Adipocyte (in vitro differentiated cells): ENCODE measurements around the gene TNFRSF6B.

Experiments used
- DNase-seq: peaks from one replicate; pipeline ENCODE4 v3.0.0-alpha.2; 2015; ENCODE audit warnings: low read depth
- H3K27me3 ChIP-seq: replicated peaks from 2 replicates; pipeline ENCODE4 v1.7.0; 2013; ENCODE audit warnings: mild to moderate bottlenecking, low read length, moderate library complexity; ENCODE audit not compliant: control insufficient read depth, insufficient read depth
- H3K36me3 ChIP-seq: 2 replicates; pipeline ENCODE4 v1.7.0; 2013; ENCODE audit warnings: low read length, mild to moderate bottlenecking, moderate library complexity; ENCODE audit not compliant: control insufficient read depth, insufficient read depth, severe bottlenecking
- H3K4me1 ChIP-seq: 2 replicates; pipeline ENCODE4 v1.7.0; 2013; ENCODE audit warnings: mild to moderate bottlenecking, low read length, moderate library complexity; ENCODE audit not compliant: control insufficient read depth, insufficient read depth
- H3K4me3 ChIP-seq: 2 replicates; pipeline ENCODE4 v1.7.0; 2013; ENCODE audit warnings: mild to moderate bottlenecking, low read length, moderate library complexity
- H3K9ac ChIP-seq: 2 replicates; pipeline ENCODE4 v1.7.0; 2013; ENCODE audit warnings: mild to moderate bottlenecking, low read length, moderate library complexity
- H3K9me3 ChIP-seq: 2 replicates; pipeline ENCODE4 v1.7.0; 2013; ENCODE audit warnings: mild to moderate bottlenecking, low read length, moderate library complexity; ENCODE audit not compliant: control insufficient read depth

The TNFRSF6B gene

GRCh38 chr20:63688228-63689045 lies 8.0 kb upstream of the TNFRSF6B start:
- peak overlapping the region; percentile 67 for H3K9ac ChIP-seq
- no peaks in the 10 kb centered on the region for H3K9me3 ChIP-seq
- H3K4me3 ChIP-seq = no peak overlapping the region
- H3K36me3 ChIP-seq = no peaks in the 10 kb centered on the region
- H3K27me3 ChIP-seq = no peaks in the 10 kb centered on the region
- no peak for DNase-seq
- H3K4me1 ChIP-seq = peaks cover 23% of the 10 kb centered on the region

- Histone ChIP-seq H3K9me3 (no peaks in the 10 kb centered on the region), H3K4me1 (peaks cover 23% of the 10 kb centered on the region), H3K9ac (no peak overlapping the region), H3K36me3 (no peaks in the 10 kb centered on the region), H3K4me3 (no peak overlapping the region), H3K27me3 (no peaks in the 10 kb centered on the region)
- no peak for DNase-seq
Measured at GRCh38 chr20:63689046-63690002, 7.1 kb upstream of the TNFRSF6B start.

- no peak overlapping the region for H3K9ac ChIP-seq
- DNase-seq = no peak
- H3K4me1 ChIP-seq = peaks cover 23% of the 10 kb centered on the region
- H3K4me3 ChIP-seq = no peak overlapping the region
- no peaks in the 10 kb centered on the region for H3K9me3 ChIP-seq
- no peaks in the 10 kb centered on the region for H3K27me3 ChIP-seq
- H3K36me3 ChIP-seq = no peaks in the 10 kb centered on the region
Measured at GRCh38 chr20:63690003-63690897, 6.2 kb upstream of the TNFRSF6B start.

- no peak overlapping the region for H3K4me3 ChIP-seq
- no peaks in the 10 kb centered on the region for H3K9me3 ChIP-seq
- H3K36me3 ChIP-seq = no peaks in the 10 kb centered on the region
- H3K4me1 ChIP-seq = peaks cover 23% of the 10 kb centered on the region
- DNase-seq = no peak
- H3K27me3 ChIP-seq = no peaks in the 10 kb centered on the region
- no peak overlapping the region for H3K9ac ChIP-seq
Measured at GRCh38 chr20:63690898-63691710, 5.3 kb upstream of the TNFRSF6B start.

- peaks cover 20% of the 10 kb centered on the region for H3K4me1 ChIP-seq
- no peak for DNase-seq
- H3K27me3 ChIP-seq = no peaks in the 10 kb centered on the region
- no peaks in the 10 kb centered on the region for H3K9me3 ChIP-seq
- no peaks in the 10 kb centered on the region for H3K36me3 ChIP-seq
- no peak overlapping the region for H3K4me3 ChIP-seq
- no peak overlapping the region for H3K9ac ChIP-seq
Measured at GRCh38 chr20:63691711-63692435, 4.6 kb upstream of the TNFRSF6B start.

DNA sequence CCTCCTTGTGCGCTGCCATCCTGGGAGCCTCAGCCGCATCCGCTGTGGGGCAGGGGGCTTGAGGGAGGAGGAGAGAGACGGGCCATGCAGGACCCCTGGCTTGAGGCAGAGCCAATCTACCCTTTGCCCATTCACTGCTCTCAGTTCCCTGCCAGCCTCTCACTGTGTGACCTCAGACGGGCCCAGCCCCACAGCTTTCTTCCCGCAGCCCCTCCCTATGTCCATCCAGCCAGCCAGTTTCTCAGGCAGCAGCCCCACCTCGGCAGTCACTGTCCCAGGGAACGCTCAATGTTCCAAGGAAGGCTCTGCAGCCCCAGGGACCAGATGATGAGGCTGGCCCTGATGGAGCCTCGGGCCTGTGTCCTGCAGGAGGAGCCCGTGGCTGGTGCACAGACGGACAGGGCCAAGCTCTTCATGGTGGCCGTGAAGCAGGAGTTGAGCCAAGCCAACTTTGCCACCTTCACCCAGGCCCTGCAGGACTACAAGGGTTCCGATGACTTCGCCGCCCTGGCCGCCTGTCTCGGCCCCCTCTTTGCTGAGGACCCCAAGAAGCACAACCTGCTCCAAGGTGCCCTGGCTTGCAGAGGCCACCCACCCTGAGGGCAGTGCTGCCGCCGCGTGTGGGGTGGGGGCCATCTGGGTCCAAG lies 3.9 kb upstream of the TNFRSF6B start:
- Histone ChIP-seq H3K4me3 (no peak overlapping the region), H3K9ac (no peak overlapping the region), H3K9me3 (no peaks in the 10 kb centered on the region), H3K27me3 (no peaks in the 10 kb centered on the region), H3K36me3 (no peaks in the 10 kb centered on the region), H3K4me1 (peaks cover 20% of the 10 kb centered on the region)
- peak; percentile 23 for DNase-seq

DNA sequence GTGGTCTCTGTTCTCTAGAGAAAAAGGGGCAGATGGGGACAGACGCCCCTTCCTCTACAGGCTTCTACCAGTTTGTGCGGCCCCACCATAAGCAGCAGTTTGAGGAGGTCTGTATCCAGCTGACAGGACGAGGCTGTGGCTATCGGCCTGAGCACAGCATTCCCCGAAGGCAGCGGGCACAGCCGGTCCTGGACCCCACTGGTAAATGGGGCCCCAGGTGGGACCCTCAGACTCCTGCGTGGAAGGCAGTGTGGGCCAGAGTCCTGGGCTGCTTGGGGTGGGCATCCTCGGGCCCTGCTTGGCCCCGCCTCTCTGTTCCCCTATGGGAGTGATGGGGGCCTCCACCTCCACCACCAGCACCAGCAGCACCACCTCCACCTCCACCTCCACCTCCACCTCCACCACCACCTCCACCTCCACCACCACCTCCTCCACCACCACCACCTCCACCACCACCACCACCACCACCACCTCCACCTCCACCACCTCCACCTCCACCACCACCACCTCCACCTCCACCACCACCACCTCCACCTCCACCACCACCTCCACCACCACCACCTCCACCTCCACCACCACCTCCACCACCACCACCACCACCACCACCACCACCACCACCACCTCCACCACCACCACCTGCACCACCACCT lies 3.2 kb upstream of the TNFRSF6B start:
- Histone ChIP-seq H3K4me1 (peaks cover 21% of the 10 kb centered on the region), H3K9me3 (no peaks in the 10 kb centered on the region), H3K4me3 (no peak overlapping the region), H3K36me3 (no peaks in the 10 kb centered on the region), H3K9ac (no peak overlapping the region), H3K27me3 (no peaks in the 10 kb centered on the region)
- no peak for DNase-seq

DNA sequence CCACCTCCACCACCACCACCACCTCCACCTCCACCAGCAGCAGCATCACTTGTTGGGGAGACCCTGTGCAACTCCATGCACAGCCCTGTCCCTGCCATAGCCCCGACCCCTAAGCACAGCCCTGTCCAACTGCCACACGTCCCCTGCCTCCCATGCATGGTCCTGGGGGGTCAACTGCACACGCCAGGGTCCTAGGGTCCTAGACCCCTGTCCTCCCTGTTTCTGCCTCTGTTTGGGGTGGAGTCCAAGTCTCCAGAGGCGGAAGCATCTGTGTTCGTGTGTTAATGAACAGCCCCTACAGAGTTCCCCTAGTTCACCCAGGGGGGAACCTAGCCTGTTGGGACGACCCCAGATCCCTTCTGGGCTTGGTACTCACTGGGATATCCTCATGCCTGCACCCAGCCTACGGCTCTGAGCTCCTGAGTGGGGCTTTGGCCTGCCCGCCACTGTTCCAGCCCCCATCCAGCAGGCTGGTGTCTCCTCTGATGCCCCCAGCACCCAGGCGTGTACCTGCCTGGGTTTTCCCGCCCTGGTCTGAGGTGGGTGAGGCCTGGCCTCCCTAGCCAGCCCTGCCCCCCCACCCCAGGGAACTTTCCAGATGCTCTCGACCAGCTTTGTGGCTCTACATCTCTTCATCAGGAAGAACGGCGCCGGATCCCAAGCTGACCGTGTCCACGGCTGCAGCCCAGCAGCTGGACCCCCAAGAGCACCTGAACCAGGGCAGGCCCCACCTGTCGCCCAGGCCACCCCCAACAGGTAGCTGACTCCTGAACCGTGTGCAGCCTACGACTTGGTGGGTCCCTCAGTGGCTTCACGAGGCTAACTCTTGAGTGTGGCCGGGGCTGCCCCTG lies 2.5 kb upstream of the TNFRSF6B start:
- no peaks in the 10 kb centered on the region for H3K27me3 ChIP-seq
- no peak overlapping the region for H3K9ac ChIP-seq
- H3K36me3 ChIP-seq = no peaks in the 10 kb centered on the region
- H3K4me1 ChIP-seq = peaks cover 29% of the 10 kb centered on the region
- no peaks in the 10 kb centered on the region for H3K9me3 ChIP-seq
- no peak for DNase-seq
- no peak overlapping the region for H3K4me3 ChIP-seq
